Activated effector memory CD4-positive, alpha-beta T cell treated with Interleukin-2 at 50 U/mL for 16 hours (primary cell): ENCODE measurements around the gene HNRNPF.
"Not testable (repeated sequence)": the region's sequence is repeated elsewhere in the genome, so short reads cannot be mapped to it uniquely, and the experiment has no call there.

Source experiments
- DNase-seq: peaks from one replicate; pipeline ENCODE4 v3.0.0-alpha.2; 2020

HNRNPF gene, protein sequence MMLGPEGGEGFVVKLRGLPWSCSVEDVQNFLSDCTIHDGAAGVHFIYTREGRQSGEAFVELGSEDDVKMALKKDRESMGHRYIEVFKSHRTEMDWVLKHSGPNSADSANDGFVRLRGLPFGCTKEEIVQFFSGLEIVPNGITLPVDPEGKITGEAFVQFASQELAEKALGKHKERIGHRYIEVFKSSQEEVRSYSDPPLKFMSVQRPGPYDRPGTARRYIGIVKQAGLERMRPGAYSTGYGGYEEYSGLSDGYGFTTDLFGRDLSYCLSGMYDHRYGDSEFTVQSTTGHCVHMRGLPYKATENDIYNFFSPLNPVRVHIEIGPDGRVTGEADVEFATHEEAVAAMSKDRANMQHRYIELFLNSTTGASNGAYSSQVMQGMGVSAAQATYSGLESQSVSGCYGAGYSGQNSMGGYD

DNA sequence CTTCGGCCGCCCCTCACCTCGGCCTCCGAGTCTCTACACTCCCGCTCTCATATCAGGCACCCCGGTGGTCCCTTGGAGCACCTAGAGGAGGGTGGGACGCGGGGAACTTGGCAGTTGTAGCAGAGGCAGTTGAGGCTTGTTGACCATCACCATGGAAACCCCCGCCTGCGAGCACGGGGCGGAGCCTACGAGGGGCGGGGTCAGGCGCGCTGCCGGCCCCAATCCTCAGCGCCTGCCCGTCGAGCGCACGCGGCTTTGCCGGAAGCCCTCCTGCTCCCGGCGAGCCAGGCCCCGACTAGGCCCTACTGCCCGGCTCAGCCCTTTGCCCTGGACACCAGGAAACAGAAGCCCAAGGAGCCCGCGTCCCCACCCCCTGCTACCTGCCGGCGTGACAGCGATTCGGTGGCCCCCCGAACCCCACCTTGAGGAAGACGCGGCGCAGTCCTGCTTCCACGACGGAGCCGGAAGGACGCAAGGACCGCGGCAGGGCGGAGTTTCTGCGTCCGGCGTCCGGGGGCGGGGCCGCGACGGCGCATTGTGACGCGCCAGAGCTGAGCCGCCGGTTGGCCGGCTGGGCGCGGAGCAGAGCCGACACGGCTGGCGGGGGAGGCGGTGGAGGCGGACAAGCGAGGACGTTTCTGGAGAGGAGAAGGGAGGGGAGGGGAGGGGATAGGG, at the start of gene HNRNPF:
TSS of gene HNRNPF (minus strand) at position 477 of the 675 bp plus-strand sequence. CDS start 21,302 bp downstream, outside the sequence.
- DNase-seq: peak; percentile 92

DNA sequence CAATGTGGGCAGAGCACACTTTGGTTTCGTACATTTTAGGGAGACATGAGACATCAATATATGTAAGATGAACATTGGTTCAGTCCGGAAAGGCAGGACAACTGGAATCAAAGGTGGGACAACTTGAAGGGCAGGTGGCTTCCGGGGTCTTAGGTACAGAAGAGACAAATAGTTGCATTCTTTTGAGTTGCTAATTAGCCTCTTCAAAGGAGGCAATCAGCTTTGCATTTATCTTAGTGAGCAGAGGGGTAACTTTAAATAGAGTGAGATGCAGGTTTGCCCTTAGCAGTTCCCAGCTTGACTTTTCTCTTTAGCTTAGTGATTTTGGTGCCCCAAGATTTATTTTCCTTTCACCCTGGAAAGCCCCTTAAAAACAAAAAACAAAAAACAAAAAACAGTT, 49.2 kb upstream of the HNRNPF start:
- no peak for DNase-seq

DNA sequence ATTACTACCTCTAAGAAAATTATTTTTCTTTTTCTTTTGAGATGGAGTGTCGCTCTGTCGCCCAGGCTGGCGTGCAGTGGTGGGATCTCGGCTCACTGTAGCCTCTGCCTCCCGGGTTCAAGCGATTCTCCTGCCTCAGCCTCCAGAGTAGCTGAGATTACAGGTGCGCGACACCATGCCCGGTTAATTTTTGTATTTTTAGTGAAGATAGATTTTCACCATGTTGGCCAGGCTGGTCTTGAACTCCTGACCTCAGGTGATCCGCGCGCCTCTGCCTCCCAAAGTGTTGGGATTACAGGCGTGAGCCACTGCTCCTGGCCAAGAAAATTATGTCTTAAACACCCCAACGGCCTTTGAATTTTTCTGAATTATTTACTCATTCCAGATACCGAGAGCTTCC, 47.6 kb upstream of the HNRNPF start:
- DNase-seq: not testable (repeated sequence)

DNA sequence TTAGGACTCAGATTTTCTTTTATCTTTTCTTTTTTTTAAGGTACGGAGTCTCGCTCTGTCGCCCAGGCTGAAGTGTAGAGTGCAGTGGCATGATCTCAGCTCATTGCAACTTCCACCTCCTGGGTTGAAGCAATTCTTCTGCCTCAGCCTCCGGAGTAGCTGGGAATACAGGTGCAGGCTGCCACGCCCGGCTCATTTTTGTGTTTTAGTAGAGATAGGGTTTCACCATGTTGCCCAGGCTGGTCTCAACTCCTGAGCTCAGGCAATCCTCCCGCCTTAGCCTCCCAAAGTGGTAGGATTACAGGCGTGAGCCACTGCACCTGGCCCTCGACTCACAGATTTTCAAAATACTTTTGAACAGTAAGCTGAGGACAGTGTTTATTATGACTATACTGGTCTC, 45.0 kb upstream of the HNRNPF start:
- not testable (repeated sequence) for DNase-seq

DNA sequence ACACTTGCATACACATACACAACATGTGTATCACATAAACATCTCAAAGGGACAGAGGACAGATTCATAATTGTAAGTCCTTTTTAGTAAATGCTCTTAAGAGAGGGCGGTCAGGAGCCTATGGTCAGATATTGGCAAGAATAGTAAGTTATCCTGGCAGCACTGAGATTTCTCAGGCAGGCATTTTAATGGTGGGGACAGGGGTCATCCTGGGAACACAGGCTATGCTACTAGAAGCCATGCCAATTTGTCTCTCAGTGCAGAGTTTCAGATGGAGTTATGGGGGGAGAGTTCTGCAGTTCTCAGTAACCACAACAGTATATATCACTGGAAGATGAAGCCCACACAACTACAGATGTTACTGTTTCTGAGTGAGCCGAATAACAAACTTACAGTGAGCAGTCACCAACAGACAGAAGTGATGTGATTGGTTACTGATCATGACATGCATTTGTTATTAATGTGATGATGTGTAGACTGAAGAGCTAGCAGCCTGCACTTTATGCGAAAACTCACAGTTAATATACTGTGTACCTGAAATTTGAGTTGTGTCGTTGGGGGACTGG, 44.4 kb upstream of the HNRNPF start:
- no peak for DNase-seq

DNA sequence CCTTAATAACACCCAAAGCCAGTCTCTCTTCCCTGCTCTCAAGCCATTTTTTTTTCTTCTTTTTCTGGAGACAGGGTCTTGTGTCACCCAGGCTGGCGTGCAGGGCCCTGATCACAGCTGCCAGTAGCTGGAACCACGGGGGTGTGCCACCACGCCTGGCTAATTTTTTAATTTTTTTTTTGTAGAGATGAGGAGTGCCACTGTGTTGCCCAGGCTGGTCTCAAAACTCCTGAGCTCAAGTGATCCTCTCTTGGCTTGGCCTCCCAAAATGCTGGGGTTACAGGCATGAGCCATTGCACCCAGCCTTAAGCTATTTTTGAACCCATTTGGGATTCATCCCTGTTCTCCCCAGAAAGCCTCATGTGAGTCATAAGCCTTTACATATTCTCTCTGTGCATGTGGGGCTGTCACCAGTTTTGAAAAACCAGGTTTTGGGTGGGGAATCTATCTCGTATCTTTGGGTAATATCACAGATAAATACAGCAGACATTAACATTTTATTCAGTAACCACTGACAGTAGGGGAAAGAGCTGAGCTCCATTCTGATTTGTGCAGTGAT, 43.4 kb upstream of the HNRNPF start:
- no peak for DNase-seq

DNA sequence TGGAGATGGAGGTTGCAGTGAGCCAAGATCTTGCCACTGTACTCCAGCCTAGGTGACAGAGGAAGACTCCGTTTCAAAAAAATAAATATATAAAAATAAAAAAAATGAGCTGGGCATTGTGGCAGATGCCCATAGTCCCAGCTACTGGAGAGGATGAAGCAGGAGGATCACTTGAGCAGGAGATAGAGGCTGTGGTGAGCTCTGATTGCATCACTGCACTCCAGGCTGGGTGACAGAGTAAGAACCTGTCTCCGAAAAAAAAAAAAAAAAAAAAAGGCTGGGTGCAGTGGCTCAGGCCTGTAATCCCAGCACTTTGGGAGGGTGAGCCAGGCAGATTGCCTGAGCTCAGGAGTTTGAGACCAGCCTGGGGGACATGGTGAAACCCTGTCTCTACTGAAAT, 39.8 kb upstream of the HNRNPF start:
- no peak for DNase-seq

DNA sequence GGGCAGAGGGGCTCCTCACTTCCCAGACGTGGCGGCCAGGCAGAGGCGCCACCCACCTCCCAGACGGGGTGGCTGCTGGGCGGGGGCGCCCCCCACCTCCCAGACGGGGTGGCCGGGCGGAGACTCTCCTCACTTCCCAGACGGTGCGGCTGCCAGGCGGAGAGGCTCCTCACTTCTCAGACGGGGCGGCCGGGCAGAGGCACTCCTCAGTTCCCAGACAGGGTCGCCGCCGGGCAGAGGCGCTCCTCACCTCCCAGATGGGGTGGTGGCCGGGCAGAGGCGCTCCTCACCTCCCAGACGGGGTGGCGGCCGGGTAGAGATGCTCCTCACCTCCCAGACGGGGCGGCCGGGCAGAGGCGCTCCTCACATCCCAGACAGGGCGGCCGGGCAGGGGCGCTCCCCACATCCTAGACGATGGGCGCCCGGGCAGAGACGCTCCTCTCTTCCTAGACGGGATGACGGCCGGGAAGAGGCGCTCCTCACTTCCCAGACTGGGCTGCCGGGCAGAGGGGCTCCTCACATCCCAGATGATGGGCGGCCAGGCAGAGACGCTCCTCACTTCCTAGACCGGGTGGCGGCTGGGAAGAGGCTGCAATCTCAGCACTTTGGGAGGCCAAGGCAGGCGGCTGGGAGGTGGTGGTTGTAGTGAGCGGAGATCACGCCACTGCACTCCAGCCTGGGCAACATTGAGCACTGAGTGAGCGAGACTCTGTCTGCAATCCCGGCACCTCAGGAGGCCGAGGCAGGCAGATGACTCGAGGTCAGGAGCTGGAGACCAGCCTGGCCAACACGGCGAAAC, 37.4 kb upstream of the HNRNPF start:
- not testable (repeated sequence) for DNase-seq

DNA sequence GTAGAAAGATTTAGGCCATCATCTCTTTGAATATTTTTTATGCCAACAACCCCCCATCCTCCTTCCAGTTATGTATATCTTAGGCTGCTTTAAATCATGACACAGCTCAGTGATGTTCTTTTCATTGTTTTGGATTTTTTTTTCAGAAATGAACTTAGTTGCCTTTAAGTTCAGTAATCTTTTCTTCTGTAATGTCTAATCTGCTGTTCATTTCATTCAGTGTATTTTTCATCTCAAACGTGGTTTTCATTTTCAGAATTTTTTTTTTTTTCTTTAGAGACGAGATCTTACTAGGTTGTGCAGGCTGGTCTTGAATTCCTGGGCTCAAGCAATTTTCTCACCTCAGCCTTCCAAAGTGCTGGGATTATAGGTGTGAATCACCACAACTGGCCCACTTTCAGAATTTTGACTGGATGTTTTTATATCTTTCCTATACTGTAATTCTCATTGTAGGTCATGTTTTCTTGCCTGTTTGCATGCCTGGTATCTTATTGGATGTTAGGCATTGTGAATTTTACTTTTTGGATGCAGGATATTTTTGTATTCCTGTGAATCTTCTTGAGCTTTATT, 36.0 kb upstream of the HNRNPF start:
- DNase-seq: no peak

DNA sequence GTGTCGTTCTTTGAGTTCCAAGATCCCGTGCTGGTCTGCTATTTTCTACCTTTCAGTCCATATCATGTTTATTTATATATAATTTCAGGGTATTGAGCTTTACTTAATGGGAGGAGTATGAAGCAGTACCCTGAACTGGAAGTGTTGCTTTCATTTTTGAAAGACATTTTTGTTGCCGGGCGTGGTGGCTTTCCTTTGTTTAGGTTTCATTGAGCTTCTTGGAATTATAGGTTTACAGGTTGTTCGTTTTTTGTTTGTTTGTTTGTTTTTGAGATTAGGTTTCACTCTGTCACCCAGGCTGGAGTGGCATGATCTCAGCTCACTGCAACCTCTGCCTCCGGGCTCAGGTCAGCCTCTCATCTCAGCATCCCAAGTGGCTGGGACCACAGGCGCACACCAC, 35.3 kb upstream of the HNRNPF start:
- DNase-seq: no peak

DNA sequence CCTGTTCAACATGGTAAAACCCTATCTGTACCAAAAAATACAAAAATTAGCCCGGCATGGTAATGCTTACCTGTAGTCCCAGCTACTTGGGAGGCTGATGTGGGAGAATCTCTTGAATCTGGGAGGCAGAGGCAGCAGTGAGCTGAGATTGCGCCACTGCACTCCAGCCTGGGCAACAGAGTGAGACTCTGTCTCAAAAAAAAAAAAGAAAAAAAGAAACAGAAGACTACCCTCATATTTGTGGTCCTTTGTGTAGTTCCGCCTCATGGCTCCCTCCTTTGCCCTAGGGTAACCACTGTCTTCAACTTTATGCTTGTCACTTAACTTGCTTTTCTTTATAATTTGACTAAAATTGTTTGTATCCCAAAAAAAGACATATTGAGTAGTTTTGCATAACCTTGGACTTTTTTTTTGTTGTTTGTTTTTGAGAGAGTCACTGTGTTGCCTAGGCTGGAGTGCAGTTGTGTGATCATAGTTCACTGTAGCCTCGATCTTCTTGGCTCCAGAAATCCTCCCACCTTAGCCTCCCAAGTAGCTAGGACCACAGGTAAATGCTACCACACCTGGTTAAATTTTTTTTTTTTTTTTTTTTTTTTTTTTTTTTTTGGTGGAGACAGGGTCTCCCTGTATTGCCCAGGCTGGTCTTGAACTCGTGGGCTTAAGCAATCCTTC, 31.6 kb upstream of the HNRNPF start:
- DNase-seq: no peak

DNA sequence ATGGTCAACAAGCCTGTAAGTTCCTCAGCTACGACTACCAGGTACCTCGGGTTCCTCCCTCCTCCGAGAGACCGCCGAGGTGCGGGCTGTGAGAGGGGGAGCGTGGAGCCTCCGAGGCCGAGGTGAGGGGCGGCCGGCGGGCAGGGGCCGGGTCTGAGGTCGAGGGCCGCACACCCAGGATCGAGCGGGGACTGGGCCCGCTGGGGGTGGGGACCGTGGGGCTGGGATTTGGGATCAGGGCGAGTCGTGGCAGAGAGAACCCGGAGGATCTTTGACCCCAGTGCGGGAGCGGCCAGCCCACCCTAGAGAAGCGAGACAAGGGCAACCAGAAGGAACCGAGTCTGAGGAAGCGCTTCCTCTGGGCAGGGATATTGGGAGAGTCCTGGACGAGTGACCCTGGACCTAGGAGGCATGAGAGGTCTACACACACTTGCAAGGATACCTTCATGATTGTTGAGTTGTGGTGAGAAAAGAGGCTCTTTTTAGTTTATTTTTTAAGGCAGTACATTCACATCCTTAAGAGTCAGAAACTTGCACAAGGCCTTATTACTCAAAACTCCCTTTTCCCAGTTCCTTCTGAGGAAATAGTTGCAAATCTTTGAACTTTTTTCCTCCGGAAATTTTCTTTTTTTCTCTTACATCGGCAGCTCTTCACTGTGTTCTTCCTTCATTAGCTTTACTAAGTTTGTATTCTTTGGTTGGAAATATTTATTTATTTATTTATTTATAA, 28.3 kb upstream of the HNRNPF start:
- DNase-seq: no peak

DNA sequence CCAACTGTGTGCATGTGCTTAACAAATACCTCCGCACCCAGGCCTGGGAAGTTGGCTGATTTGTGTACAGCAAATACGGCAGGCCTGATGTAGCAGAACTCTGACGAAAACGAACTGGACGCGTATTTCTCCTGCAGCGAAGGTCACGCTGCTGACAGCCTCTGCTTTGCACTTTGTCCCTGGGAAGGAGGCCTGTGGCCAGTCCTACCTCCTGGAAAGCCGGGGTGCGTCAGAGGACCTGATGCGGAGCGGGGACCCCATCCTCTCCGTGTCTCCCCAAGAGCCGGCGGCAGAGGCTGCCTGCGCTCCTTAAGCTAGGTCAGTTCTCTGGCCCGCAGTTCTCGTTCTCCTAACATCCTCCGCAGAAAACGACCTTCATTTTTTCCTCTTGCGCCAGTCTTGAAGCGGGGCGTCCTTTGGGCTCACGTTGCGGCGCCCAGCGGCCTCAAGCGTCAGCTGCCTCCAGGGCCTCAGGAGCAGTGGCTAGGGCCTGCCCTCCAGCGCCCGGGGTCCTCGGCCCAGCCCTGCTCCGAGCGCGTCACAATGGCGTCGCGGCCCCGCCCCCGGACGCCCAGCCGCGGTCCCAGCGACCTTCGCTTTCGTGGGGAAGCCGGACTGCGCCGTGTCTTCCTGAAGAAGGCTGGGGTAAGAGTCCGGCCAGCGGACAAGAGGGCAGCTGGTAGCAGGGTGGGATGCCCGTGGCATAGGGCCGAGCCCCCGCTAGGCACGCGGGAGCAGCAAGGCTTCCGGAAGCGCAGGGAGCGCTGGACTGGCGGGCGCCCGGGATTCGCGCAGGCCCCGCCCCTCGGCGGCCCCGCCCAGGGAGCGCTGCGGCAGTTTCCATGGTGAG, 27.5 kb upstream of the HNRNPF start, which contains the start of gene ZNF487:
TSS of gene ZNF487 (plus strand) at position 821 of the 850 bp plus-strand sequence. CDS start 38,703 bp downstream, outside the sequence.
- DNase-seq: peak; percentile 85

DNA sequence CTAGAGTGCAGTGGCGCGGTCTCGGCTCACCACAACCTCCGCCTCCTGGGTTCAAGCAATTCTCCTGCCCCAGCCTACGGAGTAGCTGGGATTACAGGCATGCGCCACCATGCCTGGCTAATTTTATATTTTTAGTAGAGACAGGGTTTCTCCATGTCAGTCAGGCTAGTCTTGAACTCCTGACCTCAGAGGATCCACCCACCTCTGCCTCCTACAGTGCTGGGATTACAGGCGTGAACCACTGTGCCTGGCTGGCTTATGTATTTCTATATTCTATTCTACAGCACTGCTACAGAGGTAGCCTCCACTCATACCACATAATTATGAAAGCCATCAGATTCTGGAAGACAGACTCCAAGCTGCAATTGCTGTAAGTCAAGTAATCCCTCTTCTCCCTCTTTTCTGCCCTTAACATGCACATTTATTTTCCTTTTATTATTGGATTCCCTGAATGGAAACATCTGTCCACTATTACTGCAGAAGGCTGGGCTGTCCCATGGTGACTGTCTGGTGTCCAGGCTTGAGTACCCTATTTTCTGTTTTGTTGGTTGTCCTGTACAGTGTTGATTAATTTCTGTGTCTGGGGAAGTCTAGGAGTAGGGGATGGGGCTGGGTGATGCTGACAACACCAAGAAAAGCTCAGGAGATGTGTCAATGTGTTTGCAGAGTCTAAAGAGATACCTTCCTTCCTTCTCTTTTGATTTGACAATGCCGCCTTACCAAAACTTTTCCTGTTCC, 22.1 kb upstream of the HNRNPF start:
- DNase-seq: no peak

DNA sequence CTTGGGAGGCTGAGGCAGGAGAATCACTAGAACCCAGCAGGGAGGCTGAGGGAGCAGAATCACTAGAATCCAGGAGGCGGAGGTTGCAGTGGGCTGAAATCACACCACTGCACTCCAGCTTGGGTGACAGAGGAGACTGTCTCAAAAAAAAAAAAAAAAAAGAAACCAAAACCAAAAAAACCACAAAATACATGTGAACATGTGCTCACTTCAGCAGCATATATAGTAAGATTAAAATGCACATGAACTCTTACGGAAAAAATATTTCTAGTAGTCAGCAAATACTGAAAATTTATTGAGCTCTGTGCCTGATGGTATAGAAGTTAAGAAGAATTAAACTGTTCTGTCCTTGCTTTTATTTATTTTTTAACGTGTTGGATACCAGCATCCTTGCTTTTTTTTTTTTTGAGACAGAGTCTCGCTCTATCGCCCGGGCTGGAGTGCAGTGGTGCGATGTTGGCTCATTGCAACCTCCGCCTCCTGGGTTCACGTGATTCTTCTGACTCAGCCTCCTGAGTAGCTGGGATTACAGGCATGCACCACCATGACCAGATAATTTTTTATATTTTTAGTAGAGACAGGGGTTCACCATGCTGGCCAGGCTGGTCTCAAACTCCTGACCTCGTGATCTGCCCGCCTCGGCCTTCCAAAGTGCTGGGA, 18.3 kb upstream of the HNRNPF start:
- no peak for DNase-seq

DNA sequence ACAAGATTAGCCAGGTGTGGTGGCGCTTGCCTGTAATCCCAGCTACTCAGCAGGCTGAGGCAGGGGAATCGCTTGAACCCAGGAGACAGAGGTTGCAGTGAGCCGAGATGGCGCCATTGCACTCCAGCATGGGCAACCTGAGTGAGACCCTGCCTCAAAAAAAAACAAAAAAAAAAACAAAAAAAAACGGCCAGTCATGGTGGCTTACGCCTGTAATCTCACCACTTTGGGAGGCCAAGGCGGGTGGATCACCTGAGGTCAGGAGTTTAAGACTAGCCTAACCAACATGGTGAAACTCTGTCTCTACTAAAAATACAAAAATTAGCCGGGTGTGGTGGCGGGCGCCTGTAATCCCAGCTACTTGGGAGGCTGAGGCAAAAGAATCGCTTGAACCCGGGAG, 17.5 kb upstream of the HNRNPF start:
- not testable (repeated sequence) for DNase-seq

DNA sequence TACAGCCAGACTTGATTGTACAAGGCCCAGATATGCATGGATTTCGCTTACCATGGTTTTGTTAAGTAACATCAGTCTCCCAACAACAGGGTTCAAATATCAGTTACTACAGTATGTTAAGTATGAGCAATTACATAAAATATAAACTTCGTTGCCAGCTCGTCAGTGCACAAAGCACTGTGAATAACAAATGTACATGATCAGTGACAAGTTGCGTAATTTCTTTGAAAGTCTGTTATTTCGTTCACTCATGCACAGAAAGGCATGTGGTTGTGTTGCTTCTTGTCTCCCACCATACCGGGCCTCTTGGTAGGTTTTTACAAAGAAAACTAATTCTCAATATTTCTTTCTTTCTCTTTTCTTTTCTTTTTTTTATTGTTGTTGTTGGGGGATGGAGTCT, 15.4 kb upstream of the HNRNPF start:
- DNase-seq: no peak

DNA sequence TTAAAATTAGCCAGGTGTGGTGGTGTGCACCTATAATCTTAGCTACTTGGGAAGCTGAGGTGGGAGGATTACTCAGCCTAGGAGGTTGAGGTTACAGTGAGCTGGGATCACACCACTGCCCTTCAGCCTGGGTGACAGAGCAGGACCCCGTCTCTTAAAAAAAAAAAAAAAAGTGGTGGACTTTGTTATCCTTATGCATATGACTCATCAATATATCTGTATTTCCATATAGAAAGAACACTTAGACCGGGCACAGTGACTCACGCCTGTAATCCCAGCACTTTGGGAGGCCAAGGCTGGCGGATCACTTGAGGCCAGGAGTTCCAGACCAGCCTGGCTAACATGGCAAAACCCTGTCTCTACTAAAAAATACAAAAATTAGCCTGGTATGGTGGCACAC, 13.0 kb upstream of the HNRNPF start:
- DNase-seq: not testable (repeated sequence)

DNA sequence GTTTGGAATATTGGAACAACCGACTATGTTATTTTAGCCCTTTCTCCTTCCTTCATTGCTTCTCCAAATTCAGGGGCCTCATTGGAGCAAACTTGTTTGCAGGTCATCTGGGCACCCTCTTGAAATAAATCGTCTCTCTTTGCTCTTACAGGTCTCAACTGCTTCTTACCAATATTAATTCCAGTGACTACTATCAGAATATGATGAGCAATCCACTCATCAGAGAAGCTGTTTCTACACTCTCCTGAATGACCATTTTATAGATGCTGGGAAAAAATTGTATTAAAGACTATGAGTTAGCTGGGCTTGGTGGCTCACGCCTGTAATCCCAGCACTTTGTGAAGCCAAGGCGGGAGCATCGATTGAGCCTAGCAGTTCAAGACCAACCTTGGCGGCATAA, 12.5 kb upstream of the HNRNPF start:
- no peak for DNase-seq
